GM21515 (cell line): ENCODE results near the gene CCT6B.
"Not testable (repeated sequence)": the region's sequence is repeated elsewhere in the genome, so short reads cannot be mapped to it uniquely, and the experiment has no call there.

Experiments used
- ATAC-seq: cut with Tn5 transposase; IDR thresholded peaks from one replicate; pipeline ENCODE4 v1.9.1; 2021; ENCODE audit not compliant: unreplicated experiment

Gene CCT6B

GRCh38 chr17:34961093-34961911, at the start of gene CCT6B, which contains the start of gene ZNF830:
Gene CCT6B, minus strand, starts transcription at chr17:34961460. Its CDS starts 67 bp downstream, at chr17:34961393.
Gene ZNF830, plus strand, starts transcription at chr17:34961540. Its CDS starts 27 bp downstream, at chr17:34961567.
- ATAC-seq: peak; percentile 71

- ATAC-seq: no peak
Observed at GRCh38 chr17:35010093-35010492, 48.8 kb upstream of the CCT6B start.

GRCh38 chr17:35006961-35007360, 45.7 kb upstream of the CCT6B start:
- ATAC-seq: no peak

- ATAC-seq: no peak
Observed at GRCh38 chr17:35006345-35006744, 45.1 kb upstream of the CCT6B start.

- ATAC-seq: no peak
Observed at GRCh38 chr17:35003778-35004177, 42.5 kb upstream of the CCT6B start.

GRCh38 chr17:35002876-35003551, 41.8 kb upstream of the CCT6B start:
- no peak for ATAC-seq

- ATAC-seq: no peak
Observed at GRCh38 chr17:35001549-35001948, 40.3 kb upstream of the CCT6B start.

- not testable (repeated sequence) for ATAC-seq
Observed at GRCh38 chr17:35000965-35001364, 39.7 kb upstream of the CCT6B start.

- no peak for ATAC-seq
Observed at GRCh38 chr17:34999456-34999855, 38.2 kb upstream of the CCT6B start.

GRCh38 chr17:34998205-34998604, 36.9 kb upstream of the CCT6B start:
- ATAC-seq: no peak

GRCh38 chr17:34997355-34997862, 36.1 kb upstream of the CCT6B start:
- ATAC-seq: no peak

- ATAC-seq: no peak
Observed at GRCh38 chr17:34996422-34997285, 35.4 kb upstream of the CCT6B start.

GRCh38 chr17:34993031-34993430, 31.8 kb upstream of the CCT6B start:
- no peak for ATAC-seq

GRCh38 chr17:34991606-34992005, 30.3 kb upstream of the CCT6B start:
- ATAC-seq: no peak

- no peak for ATAC-seq
Observed at GRCh38 chr17:34990921-34991365, 29.7 kb upstream of the CCT6B start.

GRCh38 chr17:34989473-34989872, 28.2 kb upstream of the CCT6B start:
- no peak for ATAC-seq

- no peak for ATAC-seq
Observed at GRCh38 chr17:34988644-34989043, 27.4 kb upstream of the CCT6B start.

- ATAC-seq: no peak
Observed at GRCh38 chr17:34987232-34987631, 26.0 kb upstream of the CCT6B start.

GRCh38 chr17:34981538-34982241, 20.4 kb upstream of the CCT6B start:
- ATAC-seq: no peak
